ENCODE data around the gene DNAJC2.

- TF ChIP-seq EZH2 (IDR thresholded peaks at IDR 0.05; ENCODE audit: borderline replicate concordance, low read length): no peak
- TF ChIP-seq CTCF (conservative IDR thresholded peaks at IDR 0.05 in 1 of 2, IDR thresholded peaks at IDR 0.05 in 1 of 2; ENCODE audit: extremely low read depth in 1 of 2, insufficient read depth in 1 of 2, low read depth in 1 of 2, low read length in 2 of 2): no peak
Observed at GRCh38 chr7:103316380-103316941, 28.1 kb downstream of the DNAJC2 start.
